GM10266 (cell line): ENCODE measurements around the gene COL8A2.

Experiments
- DNase-seq: peaks from one replicate; pipeline ENCODE4 v3.0.0; 2012; ENCODE audit errors: extremely low spot score
- TF ChIP-seq, protein P1 (sequence below): IDR thresholded peaks from 2 replicates; pipeline ENCODE4 v1.5.1; 2012; ENCODE audit warnings: mild to moderate bottlenecking, low read depth; ENCODE audit not compliant: control insufficient read depth, insufficient read depth; ENCODE audit errors: missing control alignments

Gene COL8A2

DNA sequence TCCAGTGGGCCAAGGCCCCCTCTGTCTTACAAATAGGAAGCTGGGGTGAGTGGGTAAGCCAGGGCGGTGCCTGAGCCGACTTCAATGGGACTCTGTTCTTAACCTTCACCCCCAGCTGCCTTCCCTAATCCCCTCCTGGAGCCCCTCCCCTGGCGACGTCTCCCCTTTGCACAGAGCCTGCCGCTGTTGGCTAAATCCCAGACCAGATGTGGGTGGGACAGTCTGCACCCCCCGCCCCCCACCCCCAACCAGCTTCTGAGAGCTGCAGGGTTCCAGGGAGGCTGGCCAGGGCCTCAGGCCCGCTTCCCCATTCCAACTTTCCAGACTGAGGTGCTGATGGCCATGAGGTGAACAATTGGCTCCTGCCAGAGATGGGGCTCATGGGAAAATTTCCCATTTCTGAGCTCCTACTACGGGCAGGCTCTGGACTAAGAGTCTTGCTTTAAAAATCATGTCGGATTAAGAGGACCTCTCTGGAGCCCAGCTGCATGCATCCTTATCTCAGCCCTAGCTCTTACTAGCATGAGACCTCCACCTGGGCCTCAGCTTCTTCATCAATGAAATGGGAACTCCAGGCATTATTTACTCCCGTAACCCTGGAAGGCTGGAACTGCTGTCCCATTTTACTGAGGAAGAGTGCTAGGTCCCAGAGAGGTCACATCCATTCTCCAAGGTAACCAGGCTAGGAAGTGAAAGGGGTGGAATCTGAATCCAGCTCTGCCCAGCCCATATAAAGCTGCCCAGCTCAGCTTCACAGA lies 6.4 kb downstream of the COL8A2 start:
- DNase-seq: no peak
- TF ChIP-seq, protein P1, sequence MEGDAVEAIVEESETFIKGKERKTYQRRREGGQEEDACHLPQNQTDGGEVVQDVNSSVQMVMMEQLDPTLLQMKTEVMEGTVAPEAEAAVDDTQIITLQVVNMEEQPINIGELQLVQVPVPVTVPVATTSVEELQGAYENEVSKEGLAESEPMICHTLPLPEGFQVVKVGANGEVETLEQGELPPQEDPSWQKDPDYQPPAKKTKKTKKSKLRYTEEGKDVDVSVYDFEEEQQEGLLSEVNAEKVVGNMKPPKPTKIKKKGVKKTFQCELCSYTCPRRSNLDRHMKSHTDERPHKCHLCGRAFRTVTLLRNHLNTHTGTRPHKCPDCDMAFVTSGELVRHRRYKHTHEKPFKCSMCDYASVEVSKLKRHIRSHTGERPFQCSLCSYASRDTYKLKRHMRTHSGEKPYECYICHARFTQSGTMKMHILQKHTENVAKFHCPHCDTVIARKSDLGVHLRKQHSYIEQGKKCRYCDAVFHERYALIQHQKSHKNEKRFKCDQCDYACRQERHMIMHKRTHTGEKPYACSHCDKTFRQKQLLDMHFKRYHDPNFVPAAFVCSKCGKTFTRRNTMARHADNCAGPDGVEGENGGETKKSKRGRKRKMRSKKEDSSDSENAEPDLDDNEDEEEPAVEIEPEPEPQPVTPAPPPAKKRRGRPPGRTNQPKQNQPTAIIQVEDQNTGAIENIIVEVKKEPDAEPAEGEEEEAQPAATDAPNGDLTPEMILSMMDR: no peak

- DNase-seq: no peak
- TF ChIP-seq, protein P1: no peak
Measured at GRCh38 chr1:36116901-36117300, 8.1 kb downstream of the COL8A2 start.

GRCh38 chr1:36115931-36116330 lies 9.1 kb downstream of the COL8A2 start:
- TF ChIP-seq, protein P1: no peak
- no peak for DNase-seq

GRCh38 chr1:36115200-36115669 lies 9.8 kb downstream of the COL8A2 start:
- DNase-seq: no peak
- TF ChIP-seq, protein P1: no peak

- DNase-seq: no peak
- TF ChIP-seq, protein P1: no peak
Measured at GRCh38 chr1:36114371-36114770, 10.7 kb downstream of the COL8A2 start.

DNA sequence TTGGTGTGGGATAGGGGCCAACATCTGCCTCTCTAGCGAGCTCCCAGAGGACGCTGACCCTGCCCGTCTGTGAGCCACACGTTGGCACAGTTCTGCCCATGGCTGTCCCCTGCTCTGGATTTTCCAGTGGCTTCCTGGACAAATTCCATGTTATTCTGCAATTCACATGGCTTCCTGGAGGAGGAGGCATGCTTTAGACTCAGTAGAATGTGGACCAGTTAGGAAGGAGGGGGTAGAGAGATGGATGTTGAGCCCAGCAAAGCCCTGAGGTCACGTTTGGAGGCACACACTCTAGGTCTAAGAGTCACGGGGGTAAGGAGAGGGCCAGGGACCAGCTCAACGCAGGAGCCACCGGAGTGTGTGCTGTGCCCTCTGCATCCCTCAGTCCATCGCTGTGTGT lies 12.2 kb downstream of the COL8A2 start:
- DNase-seq: no peak
- TF ChIP-seq, protein P1: no peak

GRCh38 chr1:36111151-36111550 lies 13.9 kb downstream of the COL8A2 start:
- TF ChIP-seq, protein P1: no peak
- DNase-seq: no peak
